HepG2 (cell line): ENCODE data around the gene ARL16. TPM values are rescaled to one million over a fixed set of nuclear protein-coding genes. Genes with fewer than 3 reads are reported as not detected.

Experiments used
- ARHGAP35 ChIP-seq: sonication (generic); formaldehyde crosslinking; IDR thresholded peaks from 2 replicates; pipeline ENCODE4 v1.9.0; 2022; ENCODE audit warnings: mild to moderate bottlenecking, inconsistent platforms, moderate library complexity, missing genetic modification reagents, borderline replicate concordance
- ERF ChIP-seq: IDR thresholded peaks from 2 replicates; pipeline ENCODE4 v1.6.1; 2018; ENCODE audit warnings: missing biosample characterization, missing genetic modification reagents
- KLF16 ChIP-seq, 2 experiments: sonication (generic) in 1 of 2; formaldehyde crosslinking in 1 of 2; IDR thresholded peaks; 2 replicates each; pipeline versions ENCODE4 v1.6.1 to v1.8.0; 2016 to 2023; ENCODE audit warnings: missing genetic modification reagents in 2 of 2, missing compliant biosample characterization in 1 of 2
- MBNL3 ChIP-seq: fragments of 250-450 bp; sonication (Bioruptor Pico); conservative IDR thresholded peaks from 2 replicates; pipeline ENCODE4 v1.8.0; 2022; ENCODE audit warnings: mild to moderate bottlenecking, inconsistent platforms
- MEIS1 ChIP-seq: sonication (generic); formaldehyde crosslinking; IDR thresholded peaks from 2 replicates; pipeline ENCODE4 v1.9.0; 2021; ENCODE audit warnings: mild to moderate bottlenecking, missing genetic modification reagents, moderate library complexity, borderline replicate concordance
- PLSCR1 ChIP-seq: sonication (generic); formaldehyde crosslinking; IDR thresholded peaks from 2 replicates; pipeline ENCODE4 v1.5.0; 2020; ENCODE audit warnings: missing genetic modification reagents, mild to moderate bottlenecking, borderline replicate concordance
- RBFOX2 ChIP-seq: fragments of 200-400 bp; formaldehyde crosslinking; IDR thresholded peaks from 2 replicates; pipeline ENCODE4 v1.6.1; 2017; ENCODE audit warnings: low read depth, mild to moderate bottlenecking, low read length
- REPIN1 ChIP-seq: sonication (generic); formaldehyde crosslinking; IDR thresholded peaks from 2 replicates; pipeline ENCODE4 v1.8.0; 2022; ENCODE audit warnings: missing genetic modification reagents, low read depth, mild to moderate bottlenecking, borderline replicate concordance
- SIX4 ChIP-seq: sonication (generic); formaldehyde crosslinking; IDR thresholded peaks from 2 replicates; pipeline ENCODE4 v1.4.0; 2020; ENCODE audit warnings: missing genetic modification reagents
- SNAPC2 ChIP-seq: sonication (generic); formaldehyde crosslinking; IDR thresholded peaks from 2 replicates; pipeline ENCODE4 v1.8.1; 2022; ENCODE audit warnings: mild to moderate bottlenecking, missing genetic modification reagents
- SNRNP70 ChIP-seq: fragments of 200-400 bp; formaldehyde crosslinking; IDR thresholded peaks from 2 replicates; pipeline ENCODE4 v1.6.1; 2017; ENCODE audit warnings: mild to moderate bottlenecking, low read depth, low read length, moderate library complexity
- SRSF9 ChIP-seq: fragments of 200-400 bp; formaldehyde crosslinking; IDR thresholded peaks from 2 replicates; pipeline ENCODE4 v1.6.1; 2018; ENCODE audit warnings: borderline replicate concordance, mild to moderate bottlenecking, low read depth, low read length; ENCODE audit not compliant: insufficient read depth, poor library complexity, severe bottlenecking
- STAT5B ChIP-seq: sonication (generic); formaldehyde crosslinking; IDR thresholded peaks from 2 replicates; pipeline ENCODE4 v1.4.0; 2020; ENCODE audit warnings: missing genetic modification reagents
- SYNCRIP ChIP-seq: fragments of 200-400 bp; formaldehyde crosslinking; IDR thresholded peaks from 2 replicates; pipeline ENCODE4 v1.6.1; 2018; ENCODE audit warnings: mild to moderate bottlenecking, low read depth, low read length; ENCODE audit not compliant: insufficient read depth
- TAF1 ChIP-seq: sonication (generic); formaldehyde crosslinking; IDR thresholded peaks from 2 replicates; pipeline ENCODE4 v1.4.0; 2020; ENCODE audit warnings: missing genetic modification reagents
- TBX3 ChIP-seq: fragments of 450-650 bp; IDR thresholded peaks from 2 replicates; pipeline ENCODE4 v1.6.1; 2017; ENCODE audit warnings: antibody characterized with exemption, mild to moderate bottlenecking, inconsistent platforms, borderline replicate concordance
- TCF7L2 ChIP-seq: IDR thresholded peaks from 2 replicates; pipeline ENCODE4 v1.6.1; 2011; ENCODE audit warnings: mild to moderate bottlenecking, low read depth, low read length, moderate library complexity
- ZFP36L2 ChIP-seq: sonication (generic); formaldehyde crosslinking; IDR thresholded peaks from 2 replicates; pipeline ENCODE4 v1.4.0; 2020; ENCODE audit warnings: missing genetic modification reagents
- ZNF253 ChIP-seq: sonication (generic); formaldehyde crosslinking; IDR thresholded peaks from 2 replicates; pipeline ENCODE4 v1.8.0; 2022; ENCODE audit warnings: mild to moderate bottlenecking, missing genetic modification reagents, borderline replicate concordance
- ZNF460 ChIP-seq: sonication (generic); formaldehyde crosslinking; IDR thresholded peaks from 2 replicates; pipeline ENCODE4 v1.5.1; 2020; ENCODE audit warnings: missing genetic modification reagents, mild to moderate bottlenecking, borderline replicate concordance
- ZNF589 ChIP-seq: sonication (generic); formaldehyde crosslinking; conservative IDR thresholded peaks from 2 replicates; pipeline ENCODE4 v1.8.0; 2022; ENCODE audit warnings: mild to moderate bottlenecking, moderate library complexity, missing genetic modification reagents
- ZNF704 ChIP-seq: sonication (generic); formaldehyde crosslinking; IDR thresholded peaks from 2 replicates; pipeline ENCODE4 v1.8.1; 2023; ENCODE audit warnings: mild to moderate bottlenecking, inconsistent platforms, moderate library complexity, missing genetic modification reagents, borderline replicate concordance
- ZNF724P ChIP-seq: sonication (generic); formaldehyde crosslinking; IDR thresholded peaks from 2 replicates; pipeline ENCODE4 v1.8.0; 2022; ENCODE audit warnings: missing genetic modification reagents, borderline replicate concordance
- ZNF780A ChIP-seq: sonication (generic); formaldehyde crosslinking; IDR thresholded peaks from 2 replicates; pipeline ENCODE4 v1.8.0; 2022; ENCODE audit warnings: mild to moderate bottlenecking, missing genetic modification reagents, moderate library complexity
- polyA plus RNA-seq, 8 experiments: library from polyadenylated mRNA; depleted of rRNA in 3 of 8; stranded (reverse) in 7 of 8; unstranded in 1 of 8; fragments of >200 nt; fragmentation: Illumina TruSeq in 4 of 8; extraction: Trizol in 4 of 8; gene quantifications; 2 replicates each; pipeline versions ENCODE4 v1.2.1 to v1.2.3, GENCODE V29; 2011 to 2016; ENCODE audit warnings: low read depth in 4 of 8, missing spikeins in 1 of 8, mixed read lengths in 1 of 8; ENCODE audit not compliant: insufficient read depth in 1 of 8
- total RNA-seq, 5 experiments: library from RNA; depleted of rRNA; stranded (reverse); fragments of >200 nt; fragmentation: Illumina TruSeq; extraction: Trizol; gene quantifications; 2 replicates each; pipeline ENCODE4 v1.2.3, GENCODE V29; 2016; ENCODE audit warnings: low read depth in 1 of 5
- TF ChIP-seq, protein P1 (sequence below): sonication (generic); formaldehyde crosslinking; conservative IDR thresholded peaks from 2 replicates; pipeline ENCODE4 v1.5.0; 2020; ENCODE audit warnings: missing genetic modification reagents
- TF ChIP-seq, protein P2 (sequence below): sonication (generic); formaldehyde crosslinking; IDR thresholded peaks from 2 replicates; pipeline ENCODE4 v1.5.1; 2020; ENCODE audit warnings: missing genetic modification reagents, mild to moderate bottlenecking, borderline replicate concordance

The ARL16 gene
- total and polyA plus RNA-seq, 2 of the 13 experiments (the other 11 are each of a cell fraction or from before 2014, with no cell fraction given) = 20.8 to 30.8 TPM

GRCh38 chr17:81711814-81712467 is 28.3 kb upstream of the ARL16 start, which contains the start of gene SLC25A10 (continued):
- TF ChIP-seq STAT5B (CRISPR knock-in tag) = peak; percentile 91
- no peak for TF ChIP-seq TCF7L2
- peak in 1 of 2 experiments; percentile 99; a peak in 2 of 4 replicates for TF ChIP-seq KLF16 (CRISPR knock-in tag; IDR thresholded peaks at IDR 0.05)
- TF ChIP-seq SNRNP70 = no peak
- peak; percentile 35; the same call in 1 of the 2 replicates for TF ChIP-seq TBX3
- TF ChIP-seq ZNF589 = peak; percentile 99
- peak; percentile 98 for TF ChIP-seq SNAPC2
- TF ChIP-seq, protein P1, sequence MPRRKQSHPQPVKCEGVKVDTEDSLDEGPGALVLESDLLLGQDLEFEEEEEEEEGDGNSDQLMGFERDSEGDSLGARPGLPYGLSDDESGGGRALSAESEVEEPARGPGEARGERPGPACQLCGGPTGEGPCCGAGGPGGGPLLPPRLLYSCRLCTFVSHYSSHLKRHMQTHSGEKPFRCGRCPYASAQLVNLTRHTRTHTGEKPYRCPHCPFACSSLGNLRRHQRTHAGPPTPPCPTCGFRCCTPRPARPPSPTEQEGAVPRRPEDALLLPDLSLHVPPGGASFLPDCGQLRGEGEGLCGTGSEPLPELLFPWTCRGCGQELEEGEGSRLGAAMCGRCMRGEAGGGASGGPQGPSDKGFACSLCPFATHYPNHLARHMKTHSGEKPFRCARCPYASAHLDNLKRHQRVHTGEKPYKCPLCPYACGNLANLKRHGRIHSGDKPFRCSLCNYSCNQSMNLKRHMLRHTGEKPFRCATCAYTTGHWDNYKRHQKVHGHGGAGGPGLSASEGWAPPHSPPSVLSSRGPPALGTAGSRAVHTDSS (CRISPR knock-in tag) = peak; percentile 94; the same call in 1 of the 2 replicates
- TF ChIP-seq ZNF780A (CRISPR knock-in tag) = peak; percentile 93; the same call in 1 of the 2 replicates
- TF ChIP-seq PLSCR1 (CRISPR knock-in tag) = peak; percentile 96; the same call in 1 of the 2 replicates
- peak; percentile 100 for TF ChIP-seq ERF
- TF ChIP-seq, protein P2, sequence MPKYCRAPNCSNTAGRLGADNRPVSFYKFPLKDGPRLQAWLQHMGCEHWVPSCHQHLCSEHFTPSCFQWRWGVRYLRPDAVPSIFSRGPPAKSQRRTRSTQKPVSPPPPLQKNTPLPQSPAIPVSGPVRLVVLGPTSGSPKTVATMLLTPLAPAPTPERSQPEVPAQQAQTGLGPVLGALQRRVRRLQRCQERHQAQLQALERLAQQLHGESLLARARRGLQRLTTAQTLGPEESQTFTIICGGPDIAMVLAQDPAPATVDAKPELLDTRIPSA = peak; percentile 86
- TF ChIP-seq ZNF460 (CRISPR knock-in tag) = peak; percentile 88; the same call in 1 of the 2 replicates
- TF ChIP-seq RBFOX2 = peak; percentile 78
- peak; percentile 65; the same call in 1 of the 2 replicates for TF ChIP-seq TAF1 (CRISPR knock-in tag)
- TF ChIP-seq SYNCRIP = no peak
- TF ChIP-seq MEIS1 = no peak
- peak; percentile 99 for TF ChIP-seq ZNF253
- peak; percentile 96 for TF ChIP-seq ZFP36L2
- TF ChIP-seq REPIN1 (CRISPR knock-in tag) = peak; percentile 98
- peak; percentile 99 for TF ChIP-seq ARHGAP35
- no peak for TF ChIP-seq SRSF9
- peak; percentile 97; the same call in 1 of the 2 replicates for TF ChIP-seq ZNF704 (CRISPR knock-in tag)
- peak; percentile 84 for TF ChIP-seq SIX4 (CRISPR knock-in tag)
- peak; percentile 95 for TF ChIP-seq ZNF724P (CRISPR knock-in tag)
- TF ChIP-seq MBNL3 = no peak
